ENCODE results near the gene GARNL3.

DNA sequence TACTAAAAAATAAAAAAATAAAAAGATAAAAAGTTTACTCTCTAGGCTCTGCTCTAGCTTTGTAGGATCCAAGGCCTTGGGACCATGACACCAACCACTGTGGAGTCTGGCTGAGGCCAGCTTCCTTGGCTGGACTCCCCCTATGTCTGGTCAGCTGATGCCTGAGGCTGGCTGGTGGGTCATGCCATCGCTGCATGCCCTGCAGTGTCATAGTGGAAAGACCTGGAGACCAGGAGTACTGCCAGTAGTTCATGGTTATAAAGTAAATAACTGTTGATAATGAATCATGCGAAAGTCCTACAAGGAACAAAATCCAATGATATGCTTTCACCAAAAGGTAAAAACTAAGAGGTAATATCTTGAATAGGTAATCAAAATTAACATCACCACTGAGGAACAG, 43.2 kb downstream of the GARNL3 start:
- TF ChIP-seq POLR2A (IDR thresholded peaks at IDR 0.05) = no peak
- TF ChIP-seq, protein P1, sequence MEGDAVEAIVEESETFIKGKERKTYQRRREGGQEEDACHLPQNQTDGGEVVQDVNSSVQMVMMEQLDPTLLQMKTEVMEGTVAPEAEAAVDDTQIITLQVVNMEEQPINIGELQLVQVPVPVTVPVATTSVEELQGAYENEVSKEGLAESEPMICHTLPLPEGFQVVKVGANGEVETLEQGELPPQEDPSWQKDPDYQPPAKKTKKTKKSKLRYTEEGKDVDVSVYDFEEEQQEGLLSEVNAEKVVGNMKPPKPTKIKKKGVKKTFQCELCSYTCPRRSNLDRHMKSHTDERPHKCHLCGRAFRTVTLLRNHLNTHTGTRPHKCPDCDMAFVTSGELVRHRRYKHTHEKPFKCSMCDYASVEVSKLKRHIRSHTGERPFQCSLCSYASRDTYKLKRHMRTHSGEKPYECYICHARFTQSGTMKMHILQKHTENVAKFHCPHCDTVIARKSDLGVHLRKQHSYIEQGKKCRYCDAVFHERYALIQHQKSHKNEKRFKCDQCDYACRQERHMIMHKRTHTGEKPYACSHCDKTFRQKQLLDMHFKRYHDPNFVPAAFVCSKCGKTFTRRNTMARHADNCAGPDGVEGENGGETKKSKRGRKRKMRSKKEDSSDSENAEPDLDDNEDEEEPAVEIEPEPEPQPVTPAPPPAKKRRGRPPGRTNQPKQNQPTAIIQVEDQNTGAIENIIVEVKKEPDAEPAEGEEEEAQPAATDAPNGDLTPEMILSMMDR (IDR thresholded peaks at IDR 0.05) = no peak
